ENCODE measurements around the gene DYNC2H1. TPM values are rescaled to one million over a fixed set of nuclear protein-coding genes. Genes with fewer than 3 reads are reported as not detected.

The DYNC2H1 gene
- total RNA-seq = 10 to 100 TPM in 1 of 2 donors, 1 to 10 TPM in 1; 7.3 to 20.0 TPM

- Histone ChIP-seq H3K4me1 (ENCODE audit: control insufficient read depth in 1 of 2, low read depth in 2 of 2) (peaks cover 0 to 4% of the 10 kb centered on the region in 2 donors), H3K36me3 (no peaks in the 10 kb centered on the region), H3K27me3 (replicated peaks; ENCODE audit: insufficient read depth) (no peaks in the 10 kb centered on the region)
Observed at GRCh38 chr11:103108933-103109817, at the start of gene DYNC2H1. DYNC2H1 (plus strand) TSS chr11:103109426; CDS start chr11:103109575, 149 bp downstream.

GRCh38 chr11:103061656-103062055 lies 47.6 kb upstream of the DYNC2H1 start:
- no peak for TF ChIP-seq CTCF (IDR thresholded peaks at IDR 0.05)

More at GRCh38 chr11:103108933-103109817, at the start of gene DYNC2H1:
- Histone ChIP-seq H3K27ac (peak within 1 kb of the TSS; percentile 45 to 50), H3K4me3 (peak within 1 kb of the TSS; percentile 72), H3K9me3 (no peaks in the 10 kb centered on the region)
- DNase-seq (ENCODE audit: low spot score) (peak; percentile 14), ATAC-seq (ENCODE audit: insufficient number of reproducible peaks, low FRiP score, low read depth) (peak; percentile 71)
- peak; percentile 50 for TF ChIP-seq CTCF (IDR thresholded peaks at IDR 0.05)

GRCh38 chr11:103067118-103067517 lies 42.1 kb upstream of the DYNC2H1 start:
- Histone ChIP-seq H3K4me3 (no peak overlapping the region), H3K27me3 (replicated peaks; ENCODE audit: insufficient read depth) (no peaks in the 10 kb centered on the region), H3K27ac (no peak overlapping the region), H3K4me1 (ENCODE audit: control insufficient read depth in 1 of 2, low read depth in 2 of 2) (no peaks in the 10 kb centered on the region), H3K9me3 (no peaks in the 10 kb centered on the region), H3K36me3 (peaks cover 22% of the 10 kb centered on the region)
- ATAC-seq (ENCODE audit: insufficient number of reproducible peaks, low FRiP score, low read depth) (no peak), DNase-seq (ENCODE audit: low spot score) (no peak)
- no peak for TF ChIP-seq CTCF (IDR thresholded peaks at IDR 0.05)

More at GRCh38 chr11:103061656-103062055, 47.6 kb upstream of the DYNC2H1 start:
- peaks cover 22% of the 10 kb centered on the region for H3K36me3 ChIP-seq
- no peak for ATAC-seq (ENCODE audit: insufficient number of reproducible peaks, low FRiP score, low read depth)
- no peak overlapping the region for H3K4me3 ChIP-seq
- H3K27me3 ChIP-seq (replicated peaks; ENCODE audit: insufficient read depth) = no peaks in the 10 kb centered on the region
- H3K9me3 ChIP-seq = no peaks in the 10 kb centered on the region
- H3K27ac ChIP-seq = no peak overlapping the region
- DNase-seq (ENCODE audit: low spot score) = no peak
- no peaks in the 10 kb centered on the region for H3K4me1 ChIP-seq (ENCODE audit: control insufficient read depth in 1 of 2, low read depth in 2 of 2)

- DNase-seq (ENCODE audit: low spot score) (no peak), ATAC-seq (ENCODE audit: insufficient number of reproducible peaks, low FRiP score, low read depth) (no peak)
- Histone ChIP-seq H3K27ac (no peak overlapping the region), H3K4me3 (no peak overlapping the region), H3K4me1 (ENCODE audit: control insufficient read depth in 1 of 2, low read depth in 2 of 2) (no peaks in the 10 kb centered on the region), H3K27me3 (replicated peaks; ENCODE audit: insufficient read depth) (no peaks in the 10 kb centered on the region), H3K36me3 (peaks cover 10% of the 10 kb centered on the region), H3K9me3 (no peaks in the 10 kb centered on the region)
- TF ChIP-seq CTCF (IDR thresholded peaks at IDR 0.05) = no peak
Observed at GRCh38 chr11:103069367-103069766, 39.9 kb upstream of the DYNC2H1 start.

GRCh38 chr11:103070142-103070541 lies 39.1 kb upstream of the DYNC2H1 start:
- ATAC-seq (ENCODE audit: insufficient number of reproducible peaks, low FRiP score, low read depth) (no peak), DNase-seq (ENCODE audit: low spot score) (no peak)
- Histone ChIP-seq H3K27me3 (replicated peaks; ENCODE audit: insufficient read depth) (no peaks in the 10 kb centered on the region), H3K4me1 (ENCODE audit: control insufficient read depth in 1 of 2, low read depth in 2 of 2) (no peaks in the 10 kb centered on the region), H3K9me3 (no peaks in the 10 kb centered on the region), H3K4me3 (no peak overlapping the region), H3K27ac (no peak overlapping the region), H3K36me3 (peaks cover 7% of the 10 kb centered on the region)
- TF ChIP-seq CTCF (IDR thresholded peaks at IDR 0.05) = no peak
